ENCODE results near the gene FXYD7.

FXYD7 gene

GRCh38 chr19:35160629-35161433 lies 17.8 kb downstream of the FXYD7 start:
- Histone ChIP-seq H3K79me2 (ENCODE audit: insufficient read depth, low read length) (no peaks in the 10 kb centered on the region), H3K27me3 (ENCODE audit: insufficient read depth, low read length) (no peaks in the 10 kb centered on the region), H3K9ac (ENCODE audit: low read length) (no peak overlapping the region), H2AFZ (ENCODE audit: low read length) (no peak overlapping the region), H3K4me2 (ENCODE audit: low read length) (no peak overlapping the region), H3K9me3 (ENCODE audit: low read length) (peaks cover 28% of the 10 kb centered on the region), H3K27ac (ENCODE audit: low read depth, low read length, poor library complexity, severe bottlenecking) (no peak overlapping the region), H3F3A (ENCODE audit: insufficient read depth, low read length) (no peaks in the 10 kb centered on the region), H3K4me3 (ENCODE audit: low read depth, low read length, poor library complexity, severe bottlenecking) (no peak overlapping the region), H3K36me3 (ENCODE audit: insufficient read depth, low read length) (peaks cover 97% of the 10 kb centered on the region), H3K4me1 (ENCODE audit: insufficient read depth, low read length, severe bottlenecking) (peaks cover 10% of the 10 kb centered on the region), H3K9me2 (ENCODE audit: low read depth, low read length) (no peaks in the 10 kb centered on the region), H4K20me1 (ENCODE audit: insufficient read depth, low read length) (no peaks in the 10 kb centered on the region)
- TF ChIP-seq EZH2 (IDR thresholded peaks at IDR 0.05; ENCODE audit: borderline replicate concordance, low read length) (no peak), CTCF (IDR thresholded peaks at IDR 0.05; ENCODE audit: low read length) (no peak)

DNA sequence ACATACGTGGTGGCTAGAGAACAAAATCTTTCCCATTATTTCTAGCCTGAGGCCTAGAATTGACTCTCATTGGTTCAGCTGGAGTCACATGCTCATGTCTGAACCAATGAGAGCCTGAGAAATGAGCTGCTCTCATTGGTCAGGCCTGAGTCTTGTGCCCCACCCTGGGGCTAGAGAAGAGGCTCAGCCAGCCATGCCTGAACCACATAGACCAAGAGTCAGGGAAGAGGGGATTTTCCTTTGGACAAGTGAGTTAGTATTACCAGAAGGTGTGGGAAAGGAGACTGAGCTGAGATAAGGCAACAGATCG lies 18.3 kb downstream of the FXYD7 start:
- H4K20me1 ChIP-seq (ENCODE audit: insufficient read depth, low read length), result no peaks in the 10 kb centered on the region
- no peaks in the 10 kb centered on the region for H3F3A ChIP-seq (ENCODE audit: insufficient read depth, low read length)
- H3K27ac ChIP-seq (ENCODE audit: low read depth, low read length, poor library complexity, severe bottlenecking), result no peak overlapping the region
- H3K4me3 ChIP-seq (ENCODE audit: low read depth, low read length, poor library complexity, severe bottlenecking), result no peak overlapping the region
- peaks cover 29% of the 10 kb centered on the region for H3K9me3 ChIP-seq (ENCODE audit: low read length)
- H3K4me1 ChIP-seq (ENCODE audit: insufficient read depth, low read length, severe bottlenecking), result peaks cover 4% of the 10 kb centered on the region
- H3K27me3 ChIP-seq (ENCODE audit: insufficient read depth, low read length), result no peaks in the 10 kb centered on the region
- no peaks in the 10 kb centered on the region for H3K9me2 ChIP-seq (ENCODE audit: low read depth, low read length)
- no peak for TF ChIP-seq EZH2 (IDR thresholded peaks at IDR 0.05; ENCODE audit: borderline replicate concordance, low read length)
- no peak overlapping the region for H3K9ac ChIP-seq (ENCODE audit: low read length)
- no peak overlapping the region for H3K4me2 ChIP-seq (ENCODE audit: low read length)
- peaks cover 100% of the 10 kb centered on the region for H3K36me3 ChIP-seq (ENCODE audit: insufficient read depth, low read length)
- no peak overlapping the region for H2AFZ ChIP-seq (ENCODE audit: low read length)
- H3K79me2 ChIP-seq (ENCODE audit: insufficient read depth, low read length), result no peaks in the 10 kb centered on the region

DNA sequence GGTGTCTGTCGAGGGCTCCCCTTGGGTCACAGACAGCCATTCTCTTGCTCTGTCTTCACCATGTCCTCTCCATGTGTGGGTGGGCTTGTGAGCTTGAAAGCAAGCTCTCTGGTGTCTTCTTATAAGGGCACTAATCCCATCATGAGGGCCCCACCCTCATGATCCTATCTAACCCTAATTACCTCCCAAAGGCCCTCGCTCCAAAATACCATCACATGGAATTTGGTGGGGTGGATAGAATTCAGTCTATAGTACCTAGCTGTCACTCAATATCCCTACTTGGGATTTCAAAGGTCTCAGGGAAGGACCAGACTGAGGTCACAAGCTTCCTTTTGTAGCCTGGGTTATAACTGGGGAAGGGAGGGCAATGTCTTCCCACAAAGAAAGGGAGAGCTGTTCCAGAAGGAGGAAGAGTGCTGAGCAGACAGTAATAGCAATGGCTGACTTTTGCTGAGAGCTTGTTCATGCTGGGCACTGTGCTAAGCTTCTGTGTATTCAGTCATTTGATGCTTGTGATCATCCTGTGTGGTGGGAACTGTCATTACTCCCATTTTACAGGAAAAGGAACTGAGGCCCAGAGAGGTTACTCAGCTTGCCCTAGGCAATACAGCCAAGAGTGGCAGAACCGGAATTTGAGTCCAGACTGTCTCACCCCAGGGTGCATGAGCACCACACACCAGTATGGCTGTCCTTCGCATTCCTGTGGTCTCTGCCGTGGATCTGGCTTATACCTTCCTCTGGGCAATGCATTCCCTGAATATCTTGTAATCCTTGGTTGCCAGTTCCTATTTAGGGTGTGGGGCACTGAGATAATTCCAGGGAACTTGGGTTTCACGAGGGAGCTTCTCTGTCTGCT lies 19.6 kb downstream of the FXYD7 start:
- H3K9me3 ChIP-seq (ENCODE audit: low read length), result peaks cover 32% of the 10 kb centered on the region
- TF ChIP-seq EZH2 (IDR thresholded peaks at IDR 0.05; ENCODE audit: borderline replicate concordance, low read length), result no peak
- TF ChIP-seq CTCF (IDR thresholded peaks at IDR 0.05; ENCODE audit: low read length), result no peak
- no peak overlapping the region for H3K9ac ChIP-seq (ENCODE audit: low read length)
- H4K20me1 ChIP-seq (ENCODE audit: insufficient read depth, low read length), result no peaks in the 10 kb centered on the region
- H3K4me1 ChIP-seq (ENCODE audit: insufficient read depth, low read length, severe bottlenecking), result no peaks in the 10 kb centered on the region
- H3K4me2 ChIP-seq (ENCODE audit: low read length), result no peak overlapping the region
- no peaks in the 10 kb centered on the region for H3K27me3 ChIP-seq (ENCODE audit: insufficient read depth, low read length)
- no peaks in the 10 kb centered on the region for H3K9me2 ChIP-seq (ENCODE audit: low read depth, low read length)
- H3K4me3 ChIP-seq (ENCODE audit: low read depth, low read length, poor library complexity, severe bottlenecking), result no peak overlapping the region
- no peaks in the 10 kb centered on the region for H3K79me2 ChIP-seq (ENCODE audit: insufficient read depth, low read length)
- peaks cover 100% of the 10 kb centered on the region for H3K36me3 ChIP-seq (ENCODE audit: insufficient read depth, low read length)
- no peak overlapping the region for H3K27ac ChIP-seq (ENCODE audit: low read depth, low read length, poor library complexity, severe bottlenecking)
- H2AFZ ChIP-seq (ENCODE audit: low read length), result no peak overlapping the region
- no peaks in the 10 kb centered on the region for H3F3A ChIP-seq (ENCODE audit: insufficient read depth, low read length)

Measured in OCI-LY1 (cell line).